Measurements from ENCODE around the gene ATXN1.
A peak's percentile ranks its signal among the peaks of the same experiment; 100 is the strongest.

Gene ATXN1

DNA sequence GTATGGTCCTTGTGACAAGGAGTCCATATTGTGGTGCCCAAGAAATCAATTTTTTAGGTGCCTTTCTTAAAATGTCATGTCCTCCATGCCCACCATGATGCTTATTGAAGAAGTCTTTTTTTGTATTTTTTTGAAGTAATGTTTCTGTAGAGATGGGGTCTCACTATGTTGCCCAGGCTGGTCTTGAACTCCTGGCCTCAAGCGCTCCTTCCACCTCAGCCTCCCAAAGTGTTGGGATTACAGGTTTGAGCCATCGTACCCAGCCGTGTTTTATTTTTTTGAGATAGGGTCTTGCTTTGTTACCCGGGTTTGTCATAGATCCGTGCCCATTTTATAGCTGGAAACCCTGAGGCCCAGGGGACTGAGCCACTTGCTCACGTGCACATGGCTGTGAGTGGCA is 238.3 kb downstream of the ATXN1 start:
- no peak for DNase-seq

DNA sequence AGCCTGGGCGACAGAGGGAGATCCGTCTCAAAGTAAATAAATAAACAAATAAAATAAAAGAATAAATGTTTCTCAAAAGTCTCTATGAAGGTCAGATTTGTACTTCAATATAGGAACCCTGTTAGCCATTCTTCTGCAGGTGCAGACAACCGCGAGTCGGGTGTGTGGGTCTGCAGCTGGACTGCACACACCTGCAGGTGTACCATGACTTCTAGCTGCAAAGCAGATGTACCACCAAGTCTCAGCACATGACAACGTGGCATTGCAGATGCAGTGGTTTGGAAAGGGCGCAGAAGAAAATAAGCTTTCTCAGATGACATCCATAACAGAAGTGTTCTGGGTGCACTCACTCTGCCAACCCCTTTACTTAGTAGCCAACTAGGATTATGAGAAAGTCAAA is 239.7 kb downstream of the ATXN1 start:
- DNase-seq: no peak

DNA sequence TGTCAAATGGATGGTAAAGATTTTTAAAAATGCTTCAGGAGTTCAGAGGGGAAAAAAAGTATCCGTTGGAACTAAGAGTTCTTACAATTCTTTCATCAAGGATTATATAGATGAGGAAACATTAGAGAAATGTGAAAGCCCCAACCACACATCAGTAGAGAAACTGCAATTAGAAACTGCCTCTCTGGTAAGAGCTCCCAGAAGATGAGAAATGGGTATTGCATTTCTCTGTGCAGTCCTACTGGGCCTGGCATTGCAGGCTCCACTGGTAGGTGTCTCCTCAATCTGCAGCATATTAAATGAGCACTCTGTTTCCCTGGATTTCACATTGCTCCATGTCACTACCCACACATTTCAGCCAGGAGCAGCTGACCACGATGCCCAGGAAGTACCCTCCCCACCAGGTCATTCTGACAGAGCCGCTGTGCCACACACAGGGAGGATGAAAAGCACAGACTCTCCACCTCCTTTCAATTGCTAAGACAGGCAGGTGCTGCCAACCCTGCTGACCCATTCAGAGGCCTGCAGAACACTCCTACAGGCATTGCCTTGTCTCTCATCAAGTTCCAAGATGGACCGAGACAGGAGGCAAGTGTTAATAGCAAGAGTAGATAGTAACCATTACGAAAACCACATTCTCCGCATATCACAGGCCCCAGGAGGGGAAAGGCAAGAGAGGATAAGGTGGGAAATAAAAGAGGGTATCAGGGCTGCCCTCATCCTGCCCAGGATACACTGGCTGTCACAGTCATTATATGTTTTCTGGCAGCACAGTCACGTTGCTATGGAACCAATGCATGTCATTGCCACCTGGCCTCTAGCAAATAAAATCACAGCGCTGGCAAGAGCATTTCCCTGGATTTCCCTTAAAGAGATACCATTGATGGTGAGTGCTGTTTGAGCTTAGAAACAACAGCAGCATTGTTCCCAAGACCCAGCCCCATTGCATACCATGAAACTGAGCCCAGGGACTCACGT is 241.7 kb downstream of the ATXN1 start:
- DNase-seq: no peak

DNA sequence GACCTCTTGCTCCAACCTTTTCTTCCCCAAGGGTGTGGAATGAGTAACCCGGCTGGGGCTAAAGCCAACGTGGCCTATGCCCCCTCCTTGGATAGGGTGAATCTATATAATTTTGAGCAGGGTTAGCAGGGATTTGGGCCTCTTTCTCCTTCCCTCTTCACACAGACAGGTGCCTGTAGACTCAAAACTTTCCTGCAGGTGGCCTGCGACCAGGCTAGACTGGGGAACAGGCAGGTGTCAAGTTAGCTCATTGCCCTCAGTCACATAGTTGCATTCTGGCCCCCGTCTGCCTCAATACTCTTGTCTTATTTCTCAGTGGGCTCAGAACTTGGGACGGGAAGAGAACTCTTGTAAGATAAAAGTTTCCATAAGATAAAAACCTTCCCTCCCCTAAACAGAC is 243.0 kb downstream of the ATXN1 start:
- no peak for DNase-seq

DNA sequence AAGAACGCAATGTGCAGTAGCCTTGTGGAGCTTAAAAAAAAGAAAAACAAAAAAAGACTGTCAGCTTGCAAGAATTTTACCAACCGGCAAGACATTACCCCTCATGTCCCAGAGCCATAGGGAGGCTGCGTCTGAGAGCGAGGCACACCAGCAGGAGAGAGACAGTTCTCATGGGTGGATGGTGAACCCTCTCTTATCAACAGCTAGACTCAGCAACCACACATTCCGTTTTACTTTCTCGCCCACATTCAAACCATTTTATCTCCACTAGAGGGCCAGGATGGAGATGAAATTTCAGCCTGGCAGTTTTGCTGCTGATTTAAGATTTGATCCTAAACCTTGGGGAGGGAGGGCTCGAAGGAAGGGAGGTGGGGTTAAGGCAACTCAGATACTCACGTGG is 247.0 kb downstream of the ATXN1 start:
- peak in 1 of 2 donors; percentile 15 for DNase-seq

DNA sequence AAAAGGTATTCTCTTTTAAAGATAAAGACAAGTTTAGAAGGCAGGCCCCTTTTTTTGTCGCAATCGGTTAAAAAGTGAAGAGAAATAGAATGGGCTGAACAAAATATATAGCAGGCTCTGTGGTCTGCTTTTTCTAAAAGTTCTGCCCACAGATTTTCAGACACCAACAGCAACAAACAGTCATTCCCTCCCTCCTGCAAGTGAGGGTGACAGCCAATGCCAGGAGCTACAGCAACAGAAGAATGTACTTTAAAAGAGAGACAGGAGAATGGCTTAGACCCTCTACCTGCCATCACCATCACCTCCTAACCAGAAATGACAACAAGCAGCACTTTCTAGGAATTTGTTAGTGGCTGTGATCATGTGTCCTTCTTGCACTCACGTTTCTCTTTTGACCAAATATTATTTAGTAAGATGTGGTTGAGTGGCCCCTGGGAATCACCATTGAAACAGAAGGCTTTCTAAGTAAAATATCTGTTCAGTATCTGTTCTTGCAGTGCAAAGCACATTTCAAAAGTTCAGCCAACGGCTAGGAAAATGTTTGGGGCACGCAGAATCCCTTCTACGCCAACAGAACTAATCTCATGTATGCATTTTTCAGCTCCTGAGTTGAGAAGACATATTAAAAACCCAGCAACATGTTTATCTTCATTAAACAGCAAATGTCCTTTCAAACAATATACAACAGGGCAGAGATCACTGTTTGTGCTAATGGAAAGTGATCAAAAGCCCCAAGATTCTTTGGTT is 248.5 kb downstream of the ATXN1 start:
- DNase-seq: no peak

DNA sequence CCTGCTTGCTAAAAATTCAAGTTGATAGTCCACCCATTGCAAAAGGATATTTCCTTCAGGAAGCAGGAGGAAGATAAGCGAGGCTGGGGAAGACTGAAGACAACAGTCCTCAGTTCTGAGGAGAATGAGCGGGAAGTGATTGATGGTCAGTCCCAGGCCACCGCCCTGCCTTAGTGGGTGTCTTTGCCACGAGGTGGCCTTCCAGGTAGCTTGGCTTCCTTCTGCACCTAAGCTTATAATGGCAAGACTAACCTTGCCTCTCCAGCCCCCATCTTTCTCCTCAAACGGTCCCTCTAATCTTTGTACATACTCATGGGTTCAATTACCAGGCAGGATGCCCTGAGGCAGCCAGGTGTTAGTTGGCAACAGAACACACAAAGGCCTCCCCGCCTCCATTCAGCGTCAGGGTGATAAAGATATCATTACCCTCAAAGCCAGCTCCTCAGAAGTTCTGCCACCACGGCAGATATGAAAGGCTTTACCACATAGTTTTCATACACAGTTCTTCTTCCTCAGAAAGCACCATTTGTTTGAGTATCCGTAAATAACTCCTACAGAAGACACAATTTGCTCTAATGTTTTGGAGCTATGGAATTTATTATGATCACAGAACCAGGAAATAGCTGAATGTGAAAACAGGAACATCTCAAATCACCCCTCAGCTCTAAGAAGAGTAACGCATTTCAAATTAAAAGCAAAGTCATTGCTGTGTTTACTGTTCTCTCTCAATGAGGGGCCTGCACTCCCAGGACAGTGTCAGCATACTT is 249.4 kb downstream of the ATXN1 start:
- DNase-seq: peak; percentile 28 to 42

DNA sequence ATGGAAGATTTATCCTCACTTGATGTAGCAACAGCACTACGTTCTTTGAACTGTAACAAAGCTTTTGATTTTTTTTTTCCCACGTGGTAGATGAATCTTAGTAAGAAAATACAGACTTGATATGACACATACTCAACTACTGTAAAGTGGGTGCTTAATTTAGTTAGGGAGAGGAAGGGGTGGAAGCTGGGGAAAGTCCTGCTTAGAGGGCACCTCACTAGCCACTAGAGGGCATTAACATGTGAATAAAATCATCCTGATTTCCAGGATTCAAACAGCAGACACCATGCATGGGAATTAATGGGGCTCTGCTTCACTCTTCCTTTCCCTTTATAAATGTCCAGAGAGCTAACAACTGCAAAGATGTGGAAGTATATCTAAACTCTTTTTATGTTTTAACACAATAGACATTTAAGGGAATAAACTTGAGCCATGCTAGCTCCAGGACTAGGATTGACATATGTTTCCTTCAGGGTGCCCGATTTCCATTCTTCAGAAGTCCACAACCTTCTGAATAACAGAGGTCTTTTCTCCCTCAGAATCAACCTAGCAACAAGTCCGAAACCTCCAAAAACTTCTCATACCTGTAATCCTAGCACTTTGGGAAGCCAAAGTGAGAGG is 250.1 kb downstream of the ATXN1 start:
- DNase-seq: no peak

DNA sequence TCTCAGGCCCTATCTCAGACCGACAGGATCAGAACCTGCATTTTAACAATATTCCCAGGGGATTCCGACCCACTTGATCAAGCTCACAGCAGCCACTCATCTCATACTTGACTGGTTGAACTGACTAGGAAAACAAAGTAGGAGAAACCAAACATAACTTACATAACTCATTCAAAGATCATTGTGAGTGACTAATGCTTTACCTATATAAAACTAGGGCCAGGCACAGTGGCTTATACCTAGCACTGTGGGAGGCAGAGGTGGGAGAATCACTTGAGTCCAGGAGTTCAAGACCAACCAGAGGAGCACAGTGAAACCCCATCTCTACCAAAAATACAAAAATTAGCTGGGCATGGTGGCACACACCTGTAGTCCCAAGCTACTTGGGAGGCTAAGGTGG is 251.0 kb downstream of the ATXN1 start:
- no peak for DNase-seq

DNA sequence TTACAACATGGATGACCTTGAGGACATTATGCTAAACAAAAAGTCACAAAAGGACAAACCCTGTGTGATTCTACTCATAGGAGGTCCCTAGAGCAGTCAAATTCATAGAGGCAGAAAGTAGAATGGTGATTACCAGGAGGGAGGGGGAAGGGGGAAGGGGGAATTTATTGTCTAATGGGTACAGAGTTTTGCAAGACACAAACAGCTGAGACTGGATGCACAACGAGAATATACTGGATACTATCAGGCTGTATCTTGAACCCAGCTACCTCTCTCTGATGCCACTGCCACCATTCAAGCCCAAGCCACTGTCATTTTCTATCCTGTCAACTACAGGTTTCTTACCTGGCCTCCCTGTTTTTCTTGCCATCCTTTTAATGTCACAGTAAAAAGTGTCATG is 252.3 kb downstream of the ATXN1 start:
- DNase-seq: no peak

DNA sequence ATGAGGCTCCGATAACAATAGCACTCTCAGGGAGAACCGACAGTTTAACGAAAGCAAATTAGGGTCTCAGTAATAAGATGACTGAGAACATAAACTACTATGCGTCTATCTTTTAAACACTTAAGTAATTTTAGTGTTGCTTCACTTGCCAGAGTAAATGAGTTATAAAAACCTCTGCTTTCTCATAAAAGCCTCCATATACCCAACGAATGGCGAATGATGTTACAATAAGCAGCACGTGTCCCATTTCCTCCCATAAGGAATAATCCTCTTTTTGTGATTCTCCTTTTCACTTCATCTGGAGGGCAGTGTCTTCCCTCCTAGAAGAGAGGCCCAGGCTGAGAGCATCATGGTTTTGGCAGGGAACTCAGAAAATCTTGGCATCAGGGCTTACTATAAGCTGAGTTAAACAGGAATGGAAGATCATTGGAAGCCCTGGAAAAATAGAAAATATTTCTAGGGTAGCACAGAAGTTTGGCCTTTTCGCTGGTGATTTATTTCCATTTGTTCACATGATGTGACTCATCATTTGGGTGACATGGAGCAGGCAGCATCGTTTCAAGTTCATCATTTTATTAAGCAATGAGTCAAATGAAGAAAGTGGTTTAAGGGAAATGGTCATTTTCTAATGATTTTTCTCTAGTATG is 255.4 kb downstream of the ATXN1 start:
- DNase-seq: no peak

DNA sequence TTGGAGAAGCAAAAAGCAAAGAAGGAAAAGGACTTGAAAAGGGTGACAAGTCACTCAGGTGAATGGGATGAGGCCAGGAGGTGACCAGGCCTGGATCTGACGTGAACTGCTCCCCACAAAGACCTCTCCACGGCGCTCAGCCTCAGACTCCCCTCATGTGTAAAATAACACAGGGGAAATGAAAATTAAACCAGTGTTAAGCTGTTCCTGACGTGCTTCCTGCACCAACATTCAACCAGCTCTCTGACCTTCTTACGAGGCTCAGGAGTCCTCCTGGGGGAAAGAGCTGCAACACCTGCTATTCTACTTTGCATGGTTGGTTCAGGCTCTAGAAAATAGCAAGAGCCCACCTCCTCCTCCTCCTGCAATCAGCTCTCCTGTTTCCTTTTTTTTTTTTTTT is 256.7 kb downstream of the ATXN1 start:
- DNase-seq: no peak

DNA sequence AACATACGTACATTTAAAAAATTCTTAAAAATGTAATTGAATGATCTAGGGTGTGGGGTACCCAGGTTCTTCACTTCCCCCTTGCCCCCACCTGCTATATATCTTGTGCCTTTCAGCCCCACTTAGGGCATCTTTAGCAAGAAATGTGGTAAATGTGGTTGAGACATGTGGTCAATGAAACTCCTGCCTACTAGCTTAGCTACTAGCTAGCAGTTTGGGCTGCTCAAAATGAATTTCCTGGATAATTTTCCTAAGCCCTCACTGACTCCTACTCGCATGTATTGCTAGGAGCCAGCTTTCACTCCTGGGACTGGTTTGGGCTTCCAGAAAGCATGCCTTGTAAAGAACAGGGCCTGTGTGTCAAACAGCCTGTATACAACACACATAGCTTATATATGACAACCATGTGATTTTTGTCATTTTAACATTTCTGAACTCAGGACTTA is 257.3 kb downstream of the ATXN1 start:
- DNase-seq: no peak

DNA sequence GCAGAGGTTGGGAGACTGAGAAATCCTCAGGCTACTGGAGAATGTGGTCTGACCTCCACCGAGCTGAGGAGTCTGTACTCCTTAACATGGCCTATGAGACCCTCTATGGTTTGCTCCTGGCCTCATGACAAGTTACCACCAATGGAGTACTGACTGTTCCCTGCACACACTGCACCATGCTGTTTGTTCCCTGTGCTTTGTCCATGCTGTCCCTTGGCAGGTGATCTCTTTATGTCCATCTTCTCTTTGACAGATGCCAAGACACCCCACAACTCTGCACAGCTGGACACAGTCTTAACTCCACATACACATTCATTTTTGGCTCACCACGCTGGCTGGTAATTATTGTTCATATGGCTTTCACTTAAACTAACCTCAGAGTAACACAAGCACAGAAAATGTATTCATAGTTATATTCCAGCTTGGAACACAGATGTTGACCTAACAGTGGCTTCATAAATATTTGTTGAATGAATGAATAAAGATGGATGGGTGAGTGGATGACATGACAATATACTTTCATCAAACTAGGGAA is 258.0 kb downstream of the ATXN1 start:
- DNase-seq: no peak

DNA sequence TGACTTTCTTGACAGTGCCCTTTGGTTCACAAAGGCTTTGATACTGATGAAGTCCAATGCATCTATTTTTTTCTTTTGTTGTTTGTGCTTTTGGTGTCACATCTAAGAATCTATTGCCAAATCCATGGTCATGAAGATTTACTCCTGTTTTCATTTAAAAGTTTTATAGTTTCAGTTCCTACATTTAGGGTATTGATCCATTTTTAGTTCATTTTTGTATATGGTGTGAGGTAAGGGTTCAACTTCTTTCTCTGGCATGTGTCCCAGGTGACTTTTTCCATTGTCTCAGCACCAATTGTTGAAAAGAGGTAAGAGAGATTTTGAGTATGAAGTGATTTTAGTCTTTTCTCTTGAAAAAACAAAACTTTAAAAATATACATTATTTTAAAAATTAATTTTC is 262.3 kb downstream of the ATXN1 start:
- DNase-seq: no peak

DNA sequence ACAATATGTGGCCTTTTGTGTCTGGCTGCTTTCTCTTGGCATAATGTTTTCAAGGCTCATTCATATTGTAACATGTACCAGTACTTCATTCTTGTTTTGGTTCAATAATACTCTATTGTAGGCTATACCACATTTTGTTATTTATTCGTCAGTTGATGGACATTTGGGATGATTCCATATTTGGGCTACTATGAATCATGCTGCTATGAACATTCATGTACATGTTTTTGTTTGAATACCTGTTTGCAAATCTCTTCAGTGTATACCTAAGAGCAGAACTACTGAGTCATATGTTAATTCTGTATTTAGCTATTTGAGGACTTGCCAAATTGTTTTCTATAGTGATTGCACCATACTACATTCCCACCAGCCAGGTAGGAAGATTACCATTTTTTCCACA is 263.0 kb downstream of the ATXN1 start:
- no peak for DNase-seq

DNA sequence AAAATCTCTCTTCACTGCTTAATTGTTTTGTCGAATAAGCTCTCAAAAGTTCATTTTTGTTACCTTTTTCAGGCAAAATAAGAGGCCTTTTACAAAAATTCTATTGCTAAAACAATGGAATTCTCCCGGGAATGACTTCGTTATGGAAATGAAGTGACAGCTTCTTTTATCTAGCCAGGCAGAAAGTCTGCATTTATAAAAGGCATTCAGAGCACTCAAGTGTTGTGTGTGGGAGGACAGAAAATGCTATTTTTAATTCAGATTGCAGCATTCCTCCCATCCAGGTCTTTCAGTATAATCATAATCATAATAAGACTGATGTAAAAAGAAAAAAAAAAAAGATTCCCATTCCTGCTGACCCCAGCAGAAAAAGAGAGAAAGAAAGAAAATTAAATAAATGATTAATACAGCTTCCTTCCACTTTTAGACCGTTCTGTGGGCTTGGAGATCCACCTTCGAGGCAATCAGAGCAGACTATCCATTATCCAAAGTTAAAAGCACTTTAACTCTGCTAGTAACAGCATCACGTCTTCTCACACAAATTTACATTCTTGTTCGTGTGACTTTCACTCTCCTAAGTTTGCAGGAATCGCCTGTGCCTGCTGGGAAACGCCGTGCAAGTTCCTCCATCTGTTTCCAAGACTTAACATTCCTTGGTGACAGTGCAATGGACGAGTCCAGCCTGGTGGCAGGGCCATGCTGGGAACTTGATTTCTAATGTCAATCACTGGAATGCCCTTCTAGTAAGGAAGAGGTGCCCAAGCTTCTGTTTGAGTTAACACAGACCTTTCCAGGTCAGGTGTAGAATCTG is 264.1 kb downstream of the ATXN1 start:
- no peak for DNase-seq

DNA sequence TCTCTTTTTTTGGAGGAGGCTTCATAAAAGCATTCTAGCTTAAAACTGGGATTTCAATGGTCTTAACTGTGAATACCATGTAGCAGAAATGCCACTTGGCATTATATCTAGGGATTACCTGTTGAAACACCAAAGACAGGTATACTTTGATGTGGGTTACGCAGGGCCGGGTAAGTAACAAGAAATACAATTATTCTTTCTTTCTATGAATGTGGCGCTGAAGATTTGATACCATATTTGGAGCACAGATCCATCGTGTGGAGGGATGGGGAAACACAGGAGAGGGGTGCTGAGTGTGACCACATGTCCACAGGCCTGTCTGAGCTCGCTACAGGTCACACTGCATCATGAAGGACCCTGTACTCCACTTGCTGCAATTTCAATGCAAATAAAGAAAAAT is 265.1 kb downstream of the ATXN1 start:
- DNase-seq: no peak

DNA sequence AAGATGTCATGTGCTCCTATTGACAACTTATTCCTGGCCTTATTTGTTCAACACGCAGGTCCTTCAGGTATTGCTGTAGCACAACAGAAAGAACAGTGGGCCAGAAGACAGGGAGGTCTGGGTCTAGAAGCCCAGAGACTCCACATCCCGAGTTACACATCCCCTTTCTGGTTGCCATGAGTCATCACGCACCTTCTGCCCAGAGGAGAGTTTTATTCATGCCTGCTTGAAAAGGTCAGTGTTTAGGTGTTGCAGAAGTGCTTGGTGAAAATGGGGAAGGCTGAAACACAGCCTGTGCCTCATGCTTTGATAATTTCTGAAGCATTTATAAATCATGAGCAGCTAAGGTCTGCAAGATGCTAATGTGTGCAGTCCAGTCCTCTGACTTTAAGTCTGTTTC is 266.5 kb downstream of the ATXN1 start:
- no peak for DNase-seq

DNA sequence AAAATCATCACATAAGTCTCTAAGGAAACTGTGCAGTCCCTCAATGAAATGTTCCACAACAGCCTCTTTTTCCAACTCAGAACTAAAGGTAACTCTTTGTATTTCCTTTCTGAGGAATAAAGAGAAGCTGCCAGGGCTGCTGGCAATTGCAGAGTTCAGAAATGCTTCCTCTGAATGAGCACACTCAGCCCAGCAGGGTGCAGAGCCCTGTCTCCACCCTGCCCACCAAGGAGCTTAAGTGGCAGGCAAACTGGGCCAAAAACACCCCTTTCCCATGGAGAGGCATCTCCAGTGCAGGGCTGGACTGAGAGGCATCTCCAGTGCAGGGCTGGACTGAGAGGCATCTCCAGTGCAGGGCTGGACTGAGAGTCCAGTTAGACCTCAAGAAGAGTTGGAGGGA is 267.5 kb downstream of the ATXN1 start:
- no peak for DNase-seq

DNA sequence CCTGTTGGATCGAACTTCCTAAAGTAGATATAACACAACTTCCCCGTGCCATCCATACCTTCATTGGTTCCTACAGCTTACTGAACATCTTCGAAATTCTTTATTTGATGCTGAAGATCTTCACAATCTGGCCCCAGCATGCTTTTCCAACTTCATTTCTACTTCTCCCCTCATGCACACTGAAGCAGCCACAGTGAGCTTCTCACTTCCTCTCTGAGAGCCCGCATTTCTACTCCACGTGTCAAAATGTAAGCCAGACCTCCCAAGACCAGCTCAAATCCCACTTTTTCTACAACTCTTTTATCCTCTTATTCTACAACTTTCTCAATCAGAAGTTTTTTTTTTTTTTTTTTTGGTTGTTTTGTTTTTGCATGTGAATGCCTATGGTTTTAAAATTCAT is 268.1 kb downstream of the ATXN1 start:
- no peak for DNase-seq
